Activated CD4-positive, alpha-beta T cell treated with anti-CD3 and anti-CD28 coated beads for 24 hours (primary cell): ENCODE results near the gene HNRNPM.
"Not testable (repeated sequence)": the region's sequence is repeated elsewhere in the genome, so short reads cannot be mapped to it uniquely, and the experiment has no call there.

Experiments
- DNase-seq, 2 donors: peaks; one replicate each; pipeline ENCODE4 v3.0.0-alpha.2; 2020; ENCODE audit warnings: low read depth in 2 of 2

Gene HNRNPM

DNA sequence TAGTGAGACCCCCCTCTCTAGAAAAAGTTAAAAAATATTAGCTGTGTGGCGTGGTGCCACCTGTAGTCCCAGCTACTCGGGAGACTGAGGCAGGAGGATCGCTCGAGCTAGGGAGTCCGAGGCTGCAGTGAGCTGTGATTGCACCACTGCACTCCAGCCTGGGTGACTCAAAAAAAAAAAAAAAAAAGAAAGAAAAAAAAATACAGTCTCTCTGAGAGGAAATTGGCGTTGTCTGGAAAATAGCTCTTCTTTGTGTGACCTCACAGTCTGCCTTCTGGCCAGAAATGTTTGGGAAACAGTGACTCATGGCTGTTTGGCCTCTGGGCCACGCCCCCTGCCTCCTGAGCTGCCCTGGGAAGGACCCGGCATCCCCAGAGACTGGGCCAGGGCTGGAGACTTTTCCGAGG lies 21.0 kb upstream of the HNRNPM start:
- DNase-seq = no peak

GRCh38 chr19:8425331-8425730 lies 19.4 kb upstream of the HNRNPM start:
- not testable (repeated sequence) for DNase-seq

GRCh38 chr19:8426283-8426682 lies 18.5 kb upstream of the HNRNPM start:
- DNase-seq = no peak

- no peak for DNase-seq
Observed at GRCh38 chr19:8429044-8429443, 15.7 kb upstream of the HNRNPM start.

- DNase-seq = no peak
Observed at GRCh38 chr19:8429826-8430225, 14.9 kb upstream of the HNRNPM start.

- DNase-seq = no peak
Observed at GRCh38 chr19:8430650-8431049, 14.1 kb upstream of the HNRNPM start.

DNA sequence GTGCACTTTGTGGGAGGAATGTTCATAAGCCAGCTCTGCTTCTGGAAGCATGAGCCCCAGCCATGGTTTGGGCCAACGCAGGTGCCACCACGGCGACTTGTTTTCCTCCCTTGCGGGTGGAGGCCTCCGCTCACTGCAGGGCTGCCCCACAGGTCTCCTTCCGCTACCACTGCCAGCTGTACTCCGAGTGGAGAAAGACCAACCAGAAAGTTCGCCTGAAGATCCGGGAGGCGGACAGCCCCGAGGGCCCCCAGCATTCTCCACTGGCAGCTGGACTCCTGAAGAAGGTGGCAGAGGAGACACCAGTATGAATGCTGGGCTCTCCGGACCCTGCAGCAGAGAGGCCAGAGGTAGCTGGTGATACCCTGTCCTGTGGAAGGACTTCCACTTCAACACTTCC lies 6.5 kb upstream of the HNRNPM start:
- no peak for DNase-seq

DNA sequence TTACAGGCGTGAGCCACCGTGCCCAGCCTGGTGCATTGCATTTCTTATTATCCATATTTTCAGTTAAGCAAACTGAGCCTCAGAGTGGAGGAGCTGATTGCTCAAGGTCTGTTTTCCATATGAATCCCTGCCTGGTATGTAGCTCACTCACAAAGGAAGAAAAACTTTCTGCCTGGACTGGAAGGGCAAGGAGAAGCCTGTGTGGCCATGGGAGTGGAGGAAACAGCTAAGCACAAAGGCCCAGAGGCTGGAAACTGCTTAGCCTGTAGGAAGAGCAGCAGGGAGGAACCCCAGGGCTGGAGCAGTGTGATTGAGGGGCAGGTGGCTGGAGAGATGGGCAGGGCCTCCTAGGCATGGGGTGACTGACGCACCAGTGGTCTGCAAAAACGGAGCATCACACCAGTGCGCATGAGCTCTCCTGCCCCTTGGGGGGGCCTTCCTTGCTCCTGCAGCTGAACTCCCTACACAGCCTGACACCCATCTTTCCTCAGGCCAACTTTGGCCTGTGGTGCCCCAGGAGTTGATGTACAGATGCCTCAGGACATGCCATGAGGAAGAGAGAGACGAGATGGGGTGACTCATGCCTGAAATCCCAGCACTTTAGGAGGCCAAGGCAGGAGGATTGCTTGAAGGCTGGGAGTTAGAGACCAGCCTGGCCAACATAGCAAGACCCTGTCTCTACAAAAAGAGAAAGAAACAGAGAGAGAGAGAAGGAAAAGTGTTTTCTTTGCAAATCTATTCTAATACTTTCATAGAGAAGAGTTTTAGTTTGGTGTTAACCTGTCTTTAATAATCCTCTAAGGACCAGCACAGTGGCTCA lies 2.8 kb upstream of the HNRNPM start:
- DNase-seq = no peak

- DNase-seq = not testable (repeated sequence)
Observed at GRCh38 chr19:8444140-8444676, 567 bp upstream of the HNRNPM start.

- peak in 1 of 2 donors; percentile 33 for DNase-seq
Observed at GRCh38 chr19:8445488-8446001, 770 bp downstream of the HNRNPM start.

GRCh38 chr19:8446061-8446709 lies 1.4 kb downstream of the HNRNPM start:
- no peak for DNase-seq

- DNase-seq = no peak
Observed at GRCh38 chr19:8449830-8450229, 5.1 kb downstream of the HNRNPM start.

DNA sequence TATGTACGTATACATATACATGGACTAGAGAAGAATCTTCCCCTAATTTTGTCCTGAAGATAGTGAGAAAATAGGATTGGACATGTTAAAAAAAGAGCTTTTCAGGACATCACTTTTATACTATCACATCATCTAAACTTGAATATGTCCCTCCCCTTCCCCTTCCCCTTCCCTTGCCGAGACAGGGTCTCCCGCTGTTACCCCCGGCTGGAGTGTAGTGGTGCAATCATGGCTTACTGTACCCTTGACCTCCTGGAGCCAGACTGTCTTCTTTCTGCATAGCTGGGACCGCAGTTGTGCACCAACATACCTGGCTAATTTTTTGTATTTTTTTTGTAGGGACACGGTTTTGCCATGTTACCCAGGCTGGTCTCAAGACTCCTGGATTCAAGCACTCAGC lies 6.6 kb downstream of the HNRNPM start:
- DNase-seq = no peak

GRCh38 chr19:8451885-8452284 lies 7.1 kb downstream of the HNRNPM start:
- no peak for DNase-seq

GRCh38 chr19:8452446-8453123 lies 7.8 kb downstream of the HNRNPM start:
- DNase-seq = no peak

GRCh38 chr19:8453616-8454015 lies 8.8 kb downstream of the HNRNPM start:
- no peak for DNase-seq

- no peak for DNase-seq
Observed at GRCh38 chr19:8454218-8454617, 9.4 kb downstream of the HNRNPM start.

DNA sequence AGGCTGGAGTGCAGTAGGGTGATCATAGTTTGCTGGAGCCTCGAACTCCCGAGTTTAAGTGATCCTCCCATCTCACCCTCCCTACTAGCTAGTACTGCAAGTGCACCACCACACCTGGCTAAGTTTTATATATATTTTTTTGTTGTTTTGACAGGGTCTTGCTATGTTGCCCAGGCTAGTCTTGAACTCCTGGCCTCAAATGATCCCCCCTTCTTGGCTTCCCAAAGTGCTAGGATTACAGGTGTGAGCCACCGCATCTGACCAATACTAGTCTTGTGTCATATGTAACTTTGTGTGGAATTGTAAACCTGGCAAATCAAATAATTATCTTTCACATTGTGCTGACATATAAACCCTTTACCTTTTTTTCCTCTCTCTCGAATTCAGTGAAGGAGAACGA lies 10.2 kb downstream of the HNRNPM start:
- DNase-seq = no peak

DNA sequence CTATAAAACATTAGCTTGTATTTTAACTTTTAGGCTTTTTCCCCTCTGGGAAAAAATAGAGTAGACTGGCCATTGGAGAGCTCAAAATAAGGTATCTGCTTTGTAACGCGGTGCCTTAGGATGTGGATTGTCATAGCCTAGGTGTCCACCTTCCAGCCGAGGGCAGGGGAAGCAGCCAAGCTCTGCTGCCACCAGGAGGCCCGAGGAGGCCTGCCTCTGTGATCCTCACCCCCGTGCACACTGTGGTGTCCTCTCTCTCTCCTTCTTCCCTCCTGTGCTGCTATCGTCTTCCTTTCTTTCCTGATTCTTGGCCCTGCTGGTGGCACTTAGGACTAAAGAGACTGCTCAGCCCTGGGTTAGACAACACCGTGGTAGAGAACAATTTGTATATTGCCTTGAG lies 11.3 kb downstream of the HNRNPM start:
- DNase-seq = no peak

- no peak for DNase-seq
Observed at GRCh38 chr19:8457209-8457608, 12.4 kb downstream of the HNRNPM start.

DNA sequence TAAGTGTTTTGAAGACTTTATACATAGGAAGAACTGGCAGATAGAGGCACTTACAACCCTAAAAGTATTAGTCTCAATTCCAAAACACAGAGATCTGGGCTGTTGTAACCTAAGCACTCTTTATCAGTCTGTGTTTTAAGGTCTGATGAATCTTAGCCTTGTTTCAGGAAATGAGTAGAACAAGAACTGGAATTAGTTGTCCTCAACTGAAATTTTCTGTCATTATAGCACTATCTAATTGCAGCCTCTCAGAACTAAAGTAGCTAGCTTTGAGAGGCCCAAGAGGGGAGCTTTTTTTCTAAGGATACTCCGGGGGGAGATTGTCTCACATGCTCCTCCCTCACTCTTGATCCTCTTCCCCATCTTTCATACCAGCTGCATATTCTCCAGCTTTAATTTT lies 13.1 kb downstream of the HNRNPM start:
- DNase-seq = no peak

DNA sequence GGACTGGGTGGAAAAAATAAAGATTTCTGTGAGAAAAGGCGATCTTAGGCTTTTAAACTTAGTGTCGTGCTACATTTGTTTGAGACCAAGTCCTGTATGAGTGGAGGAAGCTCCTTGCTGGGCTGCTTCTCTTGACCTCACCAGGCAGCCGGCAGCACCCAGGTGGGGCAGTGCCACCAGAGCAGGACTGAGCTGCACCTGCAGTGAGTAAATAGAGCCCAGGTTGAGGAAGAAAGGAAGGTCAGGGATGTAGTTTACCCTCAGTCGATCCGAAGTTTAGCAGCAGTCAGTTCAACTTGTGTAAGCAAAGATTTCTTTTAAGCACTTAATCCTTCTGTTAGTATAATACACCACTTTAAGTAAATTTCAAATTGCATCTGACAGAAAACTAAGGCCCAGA lies 13.6 kb downstream of the HNRNPM start:
- no peak for DNase-seq
